Measurements from ENCODE around the gene ATOH8. TPM values are rescaled to one million over a fixed set of nuclear protein-coding genes. Genes with fewer than 3 reads are reported as not detected.

The ATOH8 gene
- total RNA-seq, 1 donor from 2014 or later: 9.0 TPM

DNA sequence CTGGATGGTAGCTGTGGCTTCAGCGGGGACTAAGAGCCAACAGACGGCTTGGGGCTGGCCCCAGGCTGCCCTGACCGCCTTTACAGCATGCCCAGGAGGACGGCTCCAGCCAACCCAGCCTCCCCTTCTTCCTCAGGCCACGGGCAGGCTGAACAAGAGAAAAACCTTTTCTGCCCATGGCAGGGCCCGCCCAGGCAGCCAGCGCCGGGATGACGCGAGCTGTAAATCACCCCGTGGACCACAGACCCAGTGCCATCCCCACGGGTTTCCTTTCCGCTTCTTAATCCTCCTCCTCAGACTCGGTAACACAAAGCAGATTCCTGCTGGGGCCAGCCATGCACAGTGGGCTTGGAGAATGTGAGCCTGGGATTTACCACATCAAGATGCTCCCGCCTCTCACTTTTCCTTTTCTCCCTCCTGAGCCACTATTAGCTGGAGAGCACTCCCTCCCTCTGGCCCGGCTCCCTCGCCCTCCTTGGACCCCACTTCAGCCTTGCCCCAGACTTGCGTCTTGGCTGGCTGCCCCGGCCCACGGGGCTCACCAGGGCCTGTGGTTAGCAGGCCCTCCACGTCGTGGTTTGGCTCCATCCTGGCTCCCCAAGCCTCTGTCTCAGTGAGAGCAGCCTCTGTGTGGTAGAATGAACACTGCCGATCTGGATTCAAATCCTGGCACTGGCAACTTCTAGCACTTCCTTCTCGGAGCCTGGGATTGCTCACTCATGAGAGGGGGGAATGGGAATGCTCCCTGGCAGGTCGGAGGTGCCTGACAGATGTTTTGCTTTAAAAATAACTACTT, 31.4 kb downstream of the ATOH8 start:
- TF ChIP-seq CTCF (IDR thresholded peaks at IDR 0.05; ENCODE audit: partially characterized antibody, unreplicated experiment): no peak
- peaks cover 22% of the 10 kb centered on the region for H3K4me1 Mint-ChIP-seq (ENCODE audit: low read depth, unreplicated experiment)
- no peak overlapping the region for H3K4me3 Mint-ChIP-seq (ENCODE audit: unreplicated experiment)
- no peaks in the 10 kb centered on the region for H3K36me3 Mint-ChIP-seq (ENCODE audit: unreplicated experiment)
- peaks cover 14% of the 10 kb centered on the region for H3K27me3 Mint-ChIP-seq (ENCODE audit: unreplicated experiment)
- no peak for DNase-seq
- H3K9me3 Mint-ChIP-seq (ENCODE audit: unreplicated experiment): peaks cover 9% of the 10 kb centered on the region
- H3K27ac Mint-ChIP-seq (ENCODE audit: unreplicated experiment): no peak overlapping the region

DNA sequence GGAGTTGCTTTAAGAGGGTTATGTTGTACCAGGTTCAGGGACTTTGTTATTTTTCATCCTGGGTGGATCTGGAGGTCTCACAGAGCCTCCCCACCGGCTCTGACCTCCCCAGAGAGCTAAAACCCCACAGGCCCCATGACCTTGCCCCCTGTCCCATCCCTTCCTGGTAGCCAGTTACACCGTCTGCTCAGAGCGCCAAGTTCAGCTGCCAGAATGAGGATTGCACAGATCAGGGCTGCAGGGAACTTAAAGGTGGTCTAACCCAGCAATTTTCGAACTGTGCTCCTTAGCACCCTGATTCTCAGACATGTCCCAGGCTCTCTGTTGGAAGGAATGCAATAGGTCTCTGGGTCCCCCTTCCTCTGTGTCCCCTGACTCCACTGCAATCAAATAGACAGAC, 32.1 kb downstream of the ATOH8 start:
- Mint-ChIP-seq H3K4me3 (ENCODE audit: unreplicated experiment) (no peak overlapping the region), H3K4me1 (ENCODE audit: low read depth, unreplicated experiment) (peaks cover 20% of the 10 kb centered on the region), H3K36me3 (ENCODE audit: unreplicated experiment) (no peaks in the 10 kb centered on the region), H3K27ac (ENCODE audit: unreplicated experiment) (no peak overlapping the region), H3K27me3 (ENCODE audit: unreplicated experiment) (peaks cover 12% of the 10 kb centered on the region), H3K9me3 (ENCODE audit: unreplicated experiment) (peaks cover 9% of the 10 kb centered on the region)
- no peak for DNase-seq
- no peak for TF ChIP-seq CTCF (IDR thresholded peaks at IDR 0.05; ENCODE audit: partially characterized antibody, unreplicated experiment)

GRCh38 chr2:85786444-85786843, 32.7 kb downstream of the ATOH8 start:
- no peak overlapping the region for H3K27ac Mint-ChIP-seq (ENCODE audit: unreplicated experiment)
- no peaks in the 10 kb centered on the region for H3K36me3 Mint-ChIP-seq (ENCODE audit: unreplicated experiment)
- peaks cover 22% of the 10 kb centered on the region for H3K4me1 Mint-ChIP-seq (ENCODE audit: low read depth, unreplicated experiment)
- peaks cover 9% of the 10 kb centered on the region for H3K27me3 Mint-ChIP-seq (ENCODE audit: unreplicated experiment)
- no peak for TF ChIP-seq CTCF (IDR thresholded peaks at IDR 0.05; ENCODE audit: partially characterized antibody, unreplicated experiment)
- H3K4me3 Mint-ChIP-seq (ENCODE audit: unreplicated experiment): no peak overlapping the region
- no peak for DNase-seq
- peaks cover 13% of the 10 kb centered on the region for H3K9me3 Mint-ChIP-seq (ENCODE audit: unreplicated experiment)

DNA sequence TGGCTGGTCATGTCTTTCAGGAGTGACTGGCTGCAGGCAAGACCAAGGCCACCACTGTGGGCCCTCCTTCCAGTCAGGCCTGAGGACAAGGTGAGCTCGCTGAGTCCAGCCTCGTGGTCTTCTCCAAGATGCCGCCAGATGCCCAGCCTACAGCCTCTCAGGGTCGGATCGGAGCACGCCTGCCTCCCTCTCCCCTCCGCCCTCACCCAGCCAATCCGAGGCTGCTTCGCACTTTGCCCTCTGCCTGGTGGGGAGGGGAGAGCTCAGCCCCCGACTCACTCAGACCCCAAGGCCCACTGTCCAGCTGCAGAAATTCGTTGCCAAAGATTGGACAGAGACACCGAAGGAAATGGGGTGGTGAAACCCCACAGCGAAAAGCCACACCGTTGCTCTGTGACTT, 33.1 kb downstream of the ATOH8 start:
- Mint-ChIP-seq H3K27ac (ENCODE audit: unreplicated experiment) (no peak overlapping the region), H3K36me3 (ENCODE audit: unreplicated experiment) (no peaks in the 10 kb centered on the region), H3K27me3 (ENCODE audit: unreplicated experiment) (peaks cover 9% of the 10 kb centered on the region), H3K4me3 (ENCODE audit: unreplicated experiment) (no peak overlapping the region), H3K9me3 (ENCODE audit: unreplicated experiment) (peaks cover 13% of the 10 kb centered on the region), H3K4me1 (ENCODE audit: low read depth, unreplicated experiment) (peaks cover 26% of the 10 kb centered on the region)
- no peak for TF ChIP-seq CTCF (IDR thresholded peaks at IDR 0.05; ENCODE audit: partially characterized antibody, unreplicated experiment)
- DNase-seq: no peak

- Mint-ChIP-seq H3K9me3 (ENCODE audit: unreplicated experiment) (peaks cover 11% of the 10 kb centered on the region), H3K27ac (ENCODE audit: unreplicated experiment) (peak overlapping the region; percentile 78), H3K27me3 (ENCODE audit: unreplicated experiment) (peaks cover 11% of the 10 kb centered on the region), H3K4me3 (ENCODE audit: unreplicated experiment) (no peak overlapping the region), H3K36me3 (ENCODE audit: unreplicated experiment) (no peaks in the 10 kb centered on the region), H3K4me1 (ENCODE audit: low read depth, unreplicated experiment) (peaks cover 31% of the 10 kb centered on the region)
- TF ChIP-seq CTCF (IDR thresholded peaks at IDR 0.05; ENCODE audit: partially characterized antibody, unreplicated experiment): no peak
- no peak for DNase-seq
These were observed 33.6 kb downstream of the ATOH8 start for GRCh38 chr2:85787282-85787980.

Measured in glutamatergic neuron (in vitro differentiated cells).